HG03457 (cell line): ENCODE data around the gene FAM120B.
A peak's percentile ranks its signal among the peaks of the same experiment; 100 is the strongest.
"Not testable (repeated sequence)": the region's sequence is repeated elsewhere in the genome, so short reads cannot be mapped to it uniquely, and the experiment has no call there.

Experiments
- ATAC-seq: cut with Tn5 transposase; IDR thresholded peaks from one replicate; pipeline ENCODE4 v1.9.1; 2021; ENCODE audit warnings: moderate number of reproducible peaks; ENCODE audit not compliant: unreplicated experiment

Gene FAM120B

GRCh38 chr6:170297576-170298330 is 8.8 kb upstream of the FAM120B start:
- no peak for ATAC-seq

- ATAC-seq = no peak
These were observed 7.9 kb upstream of the FAM120B start for GRCh38 chr6:170298688-170299087.

- ATAC-seq = no peak
These were observed 5.4 kb upstream of the FAM120B start for GRCh38 chr6:170301184-170301583.

GRCh38 chr6:170305805-170306323 is 694 bp upstream of the FAM120B start:
- no peak for ATAC-seq

GRCh38 chr6:170307080-170307545 is 555 bp downstream of the FAM120B start:
- no peak for ATAC-seq

- ATAC-seq = no peak
These were observed 2.2 kb downstream of the FAM120B start for GRCh38 chr6:170308761-170309160.

GRCh38 chr6:170311696-170312095 is 5.1 kb downstream of the FAM120B start:
- no peak for ATAC-seq

GRCh38 chr6:170312876-170313275 is 6.3 kb downstream of the FAM120B start:
- ATAC-seq = no peak

GRCh38 chr6:170313716-170314295 is 7.2 kb downstream of the FAM120B start:
- ATAC-seq = no peak

GRCh38 chr6:170314983-170315382 is 8.4 kb downstream of the FAM120B start:
- no peak for ATAC-seq

GRCh38 chr6:170316071-170316470 is 9.5 kb downstream of the FAM120B start:
- no peak for ATAC-seq

- ATAC-seq = no peak
These were observed 10.5 kb downstream of the FAM120B start for GRCh38 chr6:170317076-170317475.

- ATAC-seq = no peak
These were observed 11.2 kb downstream of the FAM120B start for GRCh38 chr6:170317718-170318117.

GRCh38 chr6:170329321-170329720 is 22.8 kb downstream of the FAM120B start:
- no peak for ATAC-seq

GRCh38 chr6:170335199-170335598 is 28.6 kb downstream of the FAM120B start:
- ATAC-seq = not testable (repeated sequence)

- ATAC-seq = peak; percentile 55
These were observed 38.3 kb downstream of the FAM120B start for GRCh38 chr6:170344631-170345576.

GRCh38 chr6:170345662-170346061 is 39.1 kb downstream of the FAM120B start:
- ATAC-seq = no peak

- no peak for ATAC-seq
These were observed 40.1 kb downstream of the FAM120B start for GRCh38 chr6:170346649-170347048.

GRCh38 chr6:170347091-170347490 is 40.5 kb downstream of the FAM120B start:
- peak; percentile 66 for ATAC-seq

- no peak for ATAC-seq
These were observed 41.4 kb downstream of the FAM120B start for GRCh38 chr6:170347975-170348374.

GRCh38 chr6:170351456-170351855 is 44.9 kb downstream of the FAM120B start:
- not testable (repeated sequence) for ATAC-seq
